Measurements from ENCODE around the gene ISL2.
"Not testable (repeated sequence)": the region's sequence is repeated elsewhere in the genome, so short reads cannot be mapped to it uniquely, and the experiment has no call there.

DNA sequence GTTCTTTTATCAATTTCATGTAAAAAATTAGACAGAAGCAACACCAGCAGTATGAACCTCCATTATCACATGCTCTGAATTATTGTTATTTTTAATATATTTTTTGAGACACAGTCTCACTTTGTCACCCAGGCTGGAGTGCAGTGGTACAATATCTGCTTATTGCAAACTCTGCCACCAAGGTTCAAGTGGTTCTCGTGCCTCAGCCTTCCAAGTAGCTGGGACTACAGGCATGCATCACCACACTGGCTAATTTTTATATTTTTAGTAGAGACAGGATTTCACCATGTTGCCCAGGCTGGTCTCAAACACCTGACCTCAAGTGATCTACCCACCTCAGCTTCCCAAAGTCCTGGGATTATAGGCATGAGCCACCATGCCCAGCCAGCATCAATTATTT is 42.1 kb upstream of the ISL2 start:
- TF ChIP-seq, protein P1, sequence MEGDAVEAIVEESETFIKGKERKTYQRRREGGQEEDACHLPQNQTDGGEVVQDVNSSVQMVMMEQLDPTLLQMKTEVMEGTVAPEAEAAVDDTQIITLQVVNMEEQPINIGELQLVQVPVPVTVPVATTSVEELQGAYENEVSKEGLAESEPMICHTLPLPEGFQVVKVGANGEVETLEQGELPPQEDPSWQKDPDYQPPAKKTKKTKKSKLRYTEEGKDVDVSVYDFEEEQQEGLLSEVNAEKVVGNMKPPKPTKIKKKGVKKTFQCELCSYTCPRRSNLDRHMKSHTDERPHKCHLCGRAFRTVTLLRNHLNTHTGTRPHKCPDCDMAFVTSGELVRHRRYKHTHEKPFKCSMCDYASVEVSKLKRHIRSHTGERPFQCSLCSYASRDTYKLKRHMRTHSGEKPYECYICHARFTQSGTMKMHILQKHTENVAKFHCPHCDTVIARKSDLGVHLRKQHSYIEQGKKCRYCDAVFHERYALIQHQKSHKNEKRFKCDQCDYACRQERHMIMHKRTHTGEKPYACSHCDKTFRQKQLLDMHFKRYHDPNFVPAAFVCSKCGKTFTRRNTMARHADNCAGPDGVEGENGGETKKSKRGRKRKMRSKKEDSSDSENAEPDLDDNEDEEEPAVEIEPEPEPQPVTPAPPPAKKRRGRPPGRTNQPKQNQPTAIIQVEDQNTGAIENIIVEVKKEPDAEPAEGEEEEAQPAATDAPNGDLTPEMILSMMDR (optimal IDR thresholded peaks at IDR 0.05 in 1 of 3, IDR thresholded peaks at IDR 0.05 in 1 of 3, conservative IDR thresholded peaks at IDR 0.05 in 1 of 3; ENCODE audit: extremely low read depth in 1 of 3, insufficient read depth in 2 of 3, low read length in 3 of 3), result not testable (repeated sequence)
- not testable (repeated sequence) for TF ChIP-seq EZH2 (IDR thresholded peaks at IDR 0.05; ENCODE audit: low read length)

All from keratinocyte (primary cell).